GM12878 (cell line): ENCODE data around the gene RTEL1. TPM values are rescaled to one million over a fixed set of nuclear protein-coding genes. Genes with fewer than 3 reads are reported as not detected.

ENCODE experiments used
- ATAC-seq: fragments of 200-7000 bp; cut with Tn5 transposase; 3 replicates; pipeline ENCODE4 v1.9.1; 2020; ENCODE audit warnings: mild to moderate bottlenecking, moderate library complexity
- BruUV-seq: library from RNA; stranded (reverse); fragments of 400-500 nt; replicated peaks from 2 replicates; lab custom pipeline; 2021; lab: Mats Ljungman, UMichigan
- CTCF ChIA-PET: fragments of 300-600 bp; sonication (Branson Sonifier 250); formaldehyde crosslinking; extraction: SDS; loops from one replicate; lab custom pipeline; 2021; ENCODE audit warnings: inconsistent platforms; lab: Yijun Ruan, JAX
- POLR2A ChIA-PET: fragments of 350-600 bp; formaldehyde crosslinking; extraction: SDS; loops from one replicate; lab custom pipeline; 2021; ENCODE audit warnings: inconsistent platforms; lab: Charles Lee
- RAD21 ChIA-PET: fragments of 300-600 bp; sonication (Branson Sonifier 250); formaldehyde crosslinking; loops from one replicate; lab custom pipeline; 2023; ENCODE audit warnings: antibody characterized with exemption; ENCODE audit not compliant: unreplicated experiment; lab: Charles Lee
- SMC1A ChIA-PET: fragments of 300-600 bp; sonication (Branson Sonifier 250); formaldehyde crosslinking; loops from one replicate; lab custom pipeline; 2023; ENCODE audit not compliant: unreplicated experiment, uncharacterized antibody; lab: Charles Lee
- DNase-seq: peaks from one replicate; pipeline ENCODE4 v3.0.0-alpha.2; 2011; ENCODE audit warnings: low read depth, low spot score
- FAIRE-seq: peaks from 3 replicates; lab custom pipeline; 2011; peaks lifted over from hg19 to GRCh38; lab: Jason Lieb, UNC
- H2AFZ ChIP-seq: 2 replicates; pipeline ENCODE4 v1.6.0; 2011; ENCODE audit warnings: low read depth, low read length, control low read depth; ENCODE audit not compliant: control insufficient read depth
- H3K27ac ChIP-seq: 2 replicates; pipeline ENCODE4 v1.5.1; 2011; ENCODE audit warnings: control low read depth; ENCODE audit not compliant: control insufficient read depth, insufficient read depth
- H3K27me3 ChIP-seq, 2 experiments: replicated peaks in 1 of 2; 2 replicates each; pipeline versions ENCODE4 v1.6.0 to v1.6.1; 2011; ENCODE audit warnings: low read length in 1 of 2; ENCODE audit not compliant: control insufficient read depth in 2 of 2, insufficient read depth in 2 of 2
- H3K36me3 ChIP-seq, 2 experiments: 2 replicates each; pipeline ENCODE4 v1.5.1; 2011; ENCODE audit warnings: low read length in 1 of 2; ENCODE audit not compliant: control insufficient read depth in 2 of 2, insufficient read depth in 2 of 2
- H3K4me1 ChIP-seq: 2 replicates; pipeline ENCODE4 v1.6.1; 2011; ENCODE audit warnings: mild to moderate bottlenecking, low read length, moderate library complexity, mixed read lengths; ENCODE audit not compliant: control insufficient read depth, insufficient read depth
- H3K4me2 ChIP-seq: 2 replicates; pipeline ENCODE4 v1.6.0; 2011; ENCODE audit warnings: control low read depth; ENCODE audit not compliant: control insufficient read depth, insufficient read depth
- H3K4me3 ChIP-seq: fragments of 200-600 bp; sonication (generic); 2 replicates; pipeline ENCODE4 v1.5.1; 2016
- H3K79me2 ChIP-seq: 2 replicates; pipeline ENCODE4 v1.6.0; 2011; ENCODE audit warnings: low read length; ENCODE audit not compliant: control insufficient read depth, insufficient read depth
- H3K9ac ChIP-seq: 2 replicates; pipeline ENCODE4 v1.8.0; 2011; ENCODE audit warnings: low read length, control low read depth, mixed read lengths; ENCODE audit not compliant: control insufficient read depth, insufficient read depth
- H3K9me3 ChIP-seq: replicated peaks from 3 replicates; pipeline ENCODE4 v1.5.1; 2011; ENCODE audit warnings: mild to moderate bottlenecking, low read length; ENCODE audit not compliant: control insufficient read depth, insufficient read depth
- H4K20me1 ChIP-seq: 2 replicates; pipeline ENCODE4 v1.6.0; 2011; ENCODE audit not compliant: control insufficient read depth, insufficient read depth
- ATF2 ChIP-seq: IDR thresholded peaks from 2 replicates; pipeline ENCODE4 v1.6.1; 2012; ENCODE audit warnings: low read length, inconsistent platforms
- BRCA1 ChIP-seq: IDR thresholded peaks from 2 replicates; pipeline ENCODE4 v1.6.1; 2011; ENCODE audit warnings: low read depth, low read length, improper control_type of control experiment
- CHD4 ChIP-seq: fragments of 200-600 bp; sonication (generic); IDR thresholded peaks from 2 replicates; pipeline ENCODE4 v1.6.1; 2016; ENCODE audit warnings: mild to moderate bottlenecking
- JUND ChIP-seq: IDR thresholded peaks from 2 replicates; pipeline ENCODE4 v1.6.1; 2012; ENCODE audit warnings: low read depth, mild to moderate bottlenecking, low read length, improper control_type of control experiment, moderate library complexity
- LARP7 ChIP-seq: fragments of 450-650 bp; IDR thresholded peaks from 2 replicates; pipeline ENCODE4 v1.6.1; 2017; ENCODE audit warnings: mild to moderate bottlenecking
- NFIC ChIP-seq: IDR thresholded peaks from 2 replicates; pipeline ENCODE4 v1.6.1; 2012; ENCODE audit warnings: low read depth, mild to moderate bottlenecking, inconsistent platforms, low read length, moderate library complexity
- POLR2AphosphoS2 ChIP-seq: IDR thresholded peaks from 2 replicates; pipeline ENCODE4 v1.6.1; 2011; ENCODE audit warnings: low read depth, mild to moderate bottlenecking, low read length, improper control_type of control experiment, moderate library complexity
- TBL1XR1 ChIP-seq: IDR thresholded peaks from 2 replicates; pipeline ENCODE4 v1.6.1; 2012; ENCODE audit warnings: low read depth, low read length, improper control_type of control experiment
- TCF3 ChIP-seq: IDR thresholded peaks from 2 replicates; pipeline ENCODE4 v1.6.1; 2012; ENCODE audit warnings: low read depth, mild to moderate bottlenecking, low read length, borderline replicate concordance; ENCODE audit not compliant: insufficient read depth
- USF1 ChIP-seq: IDR thresholded peaks from 2 replicates; pipeline ENCODE4 v1.6.1; 2011; ENCODE audit warnings: borderline replicate concordance, low read depth, mild to moderate bottlenecking, moderate library complexity, mixed read lengths, low read length; ENCODE audit not compliant: insufficient read depth; ENCODE audit errors: extremely low read length
- USF2 ChIP-seq: IDR thresholded peaks from 2 replicates; pipeline ENCODE4 v1.6.1; 2011; ENCODE audit warnings: low read depth, low read length, improper control_type of control experiment, borderline replicate concordance
- YBX1 ChIP-seq: fragments of 450-650 bp; IDR thresholded peaks from 2 replicates; pipeline ENCODE4 v1.6.1; 2016; ENCODE audit warnings: antibody characterized with exemption
- YY1 ChIP-seq: IDR thresholded peaks from 2 replicates; pipeline ENCODE4 v1.6.1; 2011; ENCODE audit warnings: low read depth, mild to moderate bottlenecking, low read length
- ZBED1 ChIP-seq: IDR thresholded peaks from 2 replicates; pipeline ENCODE4 v1.6.1; 2016; ENCODE audit warnings: borderline replicate concordance
- ZNF24 ChIP-seq: fragments of 450-650 bp; IDR thresholded peaks from 2 replicates; pipeline ENCODE4 v1.6.1; 2017; ENCODE audit warnings: antibody characterized with exemption, mild to moderate bottlenecking
- ZNF592 ChIP-seq: fragments of 450-650 bp; IDR thresholded peaks from 2 replicates; pipeline ENCODE4 v1.6.1; 2017; ENCODE audit warnings: mild to moderate bottlenecking, moderate library complexity
- WGBS: methylation state at CpG from one replicate; pipeline ENCODE4 v1.1.6; 2016; ENCODE audit warnings: low lambda C conversion rate; ENCODE audit not compliant: insufficient replicate concordance, insufficient coverage; ENCODE audit errors: missing lambda C conversion rate; 5-methylcytosine and 5-hydroxymethylcytosine counted together
- in situ Hi-C: fragments of 300-500 bp; cut with MboI; formaldehyde crosslinking; loops from 9 replicates; pipeline ENCODE4 v1.14.3; 2018; ENCODE audit warnings: mixed read lengths
- intact Hi-C: fragments of 100-400 bp; cut with micrococcal nuclease; formaldehyde crosslinking; loops from one replicate; pipeline ENCODE4 v1.14.2; 2022; ENCODE audit not compliant: unreplicated experiment
- polyA plus RNA-seq, 11 experiments: library from polyadenylated mRNA; depleted of rRNA in 4 of 11; unstranded in 6 of 11; stranded (reverse) in 5 of 11; fragments of >200 nt; fragmentation: Nextera tagmentation in 4 of 11; fragmentation: Illumina TruSeq in 1 of 11; extraction: Ambion mirVana in 4 of 11; extraction: Trizol in 1 of 11; gene quantifications; 1 replicate in 1 of 11; 2 replicates in 10 of 11; pipeline versions ENCODE4 v1.2.1 to v1.2.3, GENCODE V29; 2011 to 2016; ENCODE audit warnings: inconsistent platforms in 2 of 11, missing spikeins in 2 of 11, low read depth in 1 of 11
- total RNA-seq, 4 experiments: library from RNA; depleted of rRNA in 3 of 4; stranded (reverse); fragments of >200 nt in 3 of 4; fragmentation: Illumina TruSeq in 1 of 4; extraction: Trizol in 1 of 4; gene quantifications; 2 replicates each; pipeline versions ENCODE4 v1.2.1 to v1.2.3, GENCODE V29; 2013 to 2021

RTEL1 gene
- total and polyA plus RNA-seq, 10 of the 15 experiments (the other 5 are each of a cell fraction or from before 2014, with no cell fraction given), result 0.40 to 37.2 (median 15.6) TPM; not detected in 1

GRCh38 chr20:63626424-63627128 is 31.5 kb upstream of the RTEL1 start, which contains the start of gene GMEB2:
TSS of gene GMEB2 (minus strand) at chr20:63627101. CDS start at chr20:63619397, 7,704 bp downstream.
- ChIA-PET SMC1A (interaction anchor here (1.1 to 1.4 kb wide), 2 partner anchors 8 to 15 kb away, joined by 6 to 10 read pairs; no protein-coding TSS in a partner anchor), CTCF (interaction anchor here (0.6 to 1.3 kb wide), 2 partner anchors 15 to 75 kb away, joined by 3 to 4 read pairs; no protein-coding TSS in a partner anchor), POLR2A (interaction anchor here (0.6 to 1.9 kb wide), 9 partner anchors 8 to 1286 kb away, joined by 3 to 17 read pairs (median 4); partner anchors contain the start of genes PTK6 and RTEL1), RAD21 (interaction anchor here (1.5 to 1.7 kb wide), 2 partner anchors 15 to 88 kb away, joined by 7 to 33 read pairs; no protein-coding TSS in a partner anchor)
- H3K36me3 ChIP-seq, result no peaks in the 10 kb centered on the region; a peak in 1 of 4 replicates
- H3K4me3 ChIP-seq, result peak within 1 kb of the TSS; percentile 94
- WGBS, result under 1% methylated on average over 43 of the region's 114 CpGs
- peak within 1 kb of the TSS; percentile 62 for H2AFZ ChIP-seq
- peak within 1 kb of the TSS; percentile 81 for H3K27ac ChIP-seq
- H3K9me3 ChIP-seq, result no peaks in the 10 kb centered on the region
- peak within 1 kb of the TSS; percentile 99 for H3K4me2 ChIP-seq
- intact Hi-C loops (loop anchor here (1.0 to 5.0 kb wide), 2 partner anchors 72 to 89 kb away; partner anchors contain the start of genes FNDC11 and PTK6), in situ Hi-C loops (no loop called here)
- DNase-seq (no peak), FAIRE-seq (no peak), ATAC-seq (peak; percentile 45)
- peaks cover 53% of the 10 kb centered on the region for H3K79me2 ChIP-seq
- no peaks in the 10 kb centered on the region for H3K27me3 ChIP-seq
- peak within 1 kb of the TSS; percentile 84 for H3K9ac ChIP-seq
- H4K20me1 ChIP-seq, result no peaks in the 10 kb centered on the region
- peaks cover 8% of the 10 kb centered on the region for H3K4me1 ChIP-seq
- BruUV-seq, result no TSS peak
- no peak for TF ChIP-seq YBX1
- no peak for TF ChIP-seq ZBED1
- TF ChIP-seq ZNF24, result no peak
- no peak for TF ChIP-seq NFIC
- no peak for TF ChIP-seq ZNF592
- no peak for TF ChIP-seq CHD4
- no peak for TF ChIP-seq BRCA1
- peak; percentile 51; the same call in 1 of the 2 replicates for TF ChIP-seq LARP7
- no peak for TF ChIP-seq TBL1XR1
- TF ChIP-seq YY1, result peak; percentile 92
- no peak for TF ChIP-seq USF2
- no peak for TF ChIP-seq JUND
- no peak for TF ChIP-seq ATF2
- no peak for TF ChIP-seq TCF3
- no peak for TF ChIP-seq POLR2AphosphoS2
- TF ChIP-seq USF1, result no peak
